ENCODE data around the gene CDH3.

DNA sequence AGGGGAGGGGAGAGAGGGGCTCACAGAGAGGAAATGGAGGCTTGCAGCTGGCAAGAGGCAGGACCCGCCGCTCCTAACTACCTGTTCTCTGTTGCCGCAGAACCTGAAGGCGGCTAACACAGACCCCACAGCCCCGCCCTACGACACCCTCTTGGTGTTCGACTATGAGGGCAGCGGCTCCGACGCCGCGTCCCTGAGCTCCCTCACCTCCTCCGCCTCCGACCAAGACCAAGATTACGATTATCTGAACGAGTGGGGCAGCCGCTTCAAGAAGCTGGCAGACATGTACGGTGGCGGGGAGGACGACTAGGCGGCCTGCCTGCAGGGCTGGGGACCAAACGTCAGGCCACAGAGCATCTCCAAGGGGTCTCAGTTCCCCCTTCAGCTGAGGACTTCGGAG, 53.0 kb downstream of the CDH3 start:
- TF ChIP-seq NFIC (IDR thresholded peaks at IDR 0.05) (no peak), RAD21 (IDR thresholded peaks at IDR 0.05; ENCODE audit: low read depth) (no peak), YY1 (IDR thresholded peaks at IDR 0.05; ENCODE audit: low read depth) (no peak), TCF12 (IDR thresholded peaks at IDR 0.05; ENCODE audit: low read depth) (no peak), ZBTB7A (IDR thresholded peaks at IDR 0.05; ENCODE audit: low read depth) (no peak), EP300 (IDR thresholded peaks at IDR 0.05; ENCODE audit: borderline replicate concordance) (no peak), CREB1 (IDR thresholded peaks at IDR 0.05; ENCODE audit: low read depth) (no peak), CEBPB (IDR thresholded peaks at IDR 0.05) (no peak), FOXM1 (IDR thresholded peaks at IDR 0.05; ENCODE audit: borderline replicate concordance, low read depth) (no peak), TAF1 (IDR thresholded peaks at IDR 0.05; ENCODE audit: low read depth) (no peak)
- TF ChIP-seq, protein P1, sequence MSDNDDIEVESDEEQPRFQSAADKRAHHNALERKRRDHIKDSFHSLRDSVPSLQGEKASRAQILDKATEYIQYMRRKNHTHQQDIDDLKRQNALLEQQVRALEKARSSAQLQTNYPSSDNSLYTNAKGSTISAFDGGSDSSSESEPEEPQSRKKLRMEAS (IDR thresholded peaks at IDR 0.05), result no peak
- TF ChIP-seq, protein P2, sequence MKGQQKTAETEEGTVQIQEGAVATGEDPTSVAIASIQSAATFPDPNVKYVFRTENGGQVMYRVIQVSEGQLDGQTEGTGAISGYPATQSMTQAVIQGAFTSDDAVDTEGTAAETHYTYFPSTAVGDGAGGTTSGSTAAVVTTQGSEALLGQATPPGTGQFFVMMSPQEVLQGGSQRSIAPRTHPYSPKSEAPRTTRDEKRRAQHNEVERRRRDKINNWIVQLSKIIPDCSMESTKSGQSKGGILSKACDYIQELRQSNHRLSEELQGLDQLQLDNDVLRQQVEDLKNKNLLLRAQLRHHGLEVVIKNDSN (IDR thresholded peaks at IDR 0.05), result no peak
- TF ChIP-seq, protein P3, sequence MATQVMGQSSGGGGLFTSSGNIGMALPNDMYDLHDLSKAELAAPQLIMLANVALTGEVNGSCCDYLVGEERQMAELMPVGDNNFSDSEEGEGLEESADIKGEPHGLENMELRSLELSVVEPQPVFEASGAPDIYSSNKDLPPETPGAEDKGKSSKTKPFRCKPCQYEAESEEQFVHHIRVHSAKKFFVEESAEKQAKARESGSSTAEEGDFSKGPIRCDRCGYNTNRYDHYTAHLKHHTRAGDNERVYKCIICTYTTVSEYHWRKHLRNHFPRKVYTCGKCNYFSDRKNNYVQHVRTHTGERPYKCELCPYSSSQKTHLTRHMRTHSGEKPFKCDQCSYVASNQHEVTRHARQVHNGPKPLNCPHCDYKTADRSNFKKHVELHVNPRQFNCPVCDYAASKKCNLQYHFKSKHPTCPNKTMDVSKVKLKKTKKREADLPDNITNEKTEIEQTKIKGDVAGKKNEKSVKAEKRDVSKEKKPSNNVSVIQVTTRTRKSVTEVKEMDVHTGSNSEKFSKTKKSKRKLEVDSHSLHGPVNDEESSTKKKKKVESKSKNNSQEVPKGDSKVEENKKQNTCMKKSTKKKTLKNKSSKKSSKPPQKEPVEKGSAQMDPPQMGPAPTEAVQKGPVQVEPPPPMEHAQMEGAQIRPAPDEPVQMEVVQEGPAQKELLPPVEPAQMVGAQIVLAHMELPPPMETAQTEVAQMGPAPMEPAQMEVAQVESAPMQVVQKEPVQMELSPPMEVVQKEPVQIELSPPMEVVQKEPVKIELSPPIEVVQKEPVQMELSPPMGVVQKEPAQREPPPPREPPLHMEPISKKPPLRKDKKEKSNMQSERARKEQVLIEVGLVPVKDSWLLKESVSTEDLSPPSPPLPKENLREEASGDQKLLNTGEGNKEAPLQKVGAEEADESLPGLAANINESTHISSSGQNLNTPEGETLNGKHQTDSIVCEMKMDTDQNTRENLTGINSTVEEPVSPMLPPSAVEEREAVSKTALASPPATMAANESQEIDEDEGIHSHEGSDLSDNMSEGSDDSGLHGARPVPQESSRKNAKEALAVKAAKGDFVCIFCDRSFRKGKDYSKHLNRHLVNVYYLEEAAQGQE (IDR thresholded peaks at IDR 0.05; ENCODE audit: low read depth), result no peak

Data from Ishikawa (cell line).